Measurements from ENCODE around the gene SLC51B. TPM values are rescaled to one million over a fixed set of nuclear protein-coding genes. Genes with fewer than 3 reads are reported as not detected.

Gene SLC51B
- polyA plus RNA-seq, 6 donors from 2014 or later: not detected

Other genes with a start within 250 kb of the SLC51B start
- under 1 TPM in 3 of 6 donors, not detected in 3; 0.24 to 0.62 (median 0.45) TPM for gene PIF1, start 219.7 kb upstream of the SLC51B start, polyA plus RNA-seq (ENCODE audit: low read depth in 6 of 6)
- gene PLEKHO2, start 203.5 kb upstream of the SLC51B start, polyA plus RNA-seq (ENCODE audit: low read depth in 6 of 6): 10 to 100 TPM in 5 of 6 donors, 1 to 10 TPM in 1; 9.7 to 20.7 (median 14.4) TPM
- gene ANKDD1A, start 133.5 kb upstream of the SLC51B start, polyA plus RNA-seq (ENCODE audit: low read depth in 6 of 6): 1 to 10 TPM in 3 of 6 donors, under 1 TPM in 2, not detected in 1; 0.14 to 3.3 (median 1.3) TPM
- 100 to 1,000 TPM; 190 to 258 (median 205) TPM for gene SPG21, start 55.5 kb upstream of the SLC51B start, polyA plus RNA-seq (ENCODE audit: low read depth in 6 of 6)
- 10 to 100 TPM; 16.3 to 25.2 (median 19.5) TPM for gene MTFMT, start 15.7 kb upstream of the SLC51B start, polyA plus RNA-seq (ENCODE audit: low read depth in 6 of 6)
- not detected for gene RASL12, start 22.6 kb downstream of the SLC51B start, polyA plus RNA-seq (ENCODE audit: low read depth in 6 of 6)
- not detected for gene KBTBD13, start 31.4 kb downstream of the SLC51B start, polyA plus RNA-seq (ENCODE audit: low read depth in 6 of 6)
- under 1 TPM in 4 of 6 donors, not detected in 2; 0.04 to 0.52 (median 0.24) TPM for gene UBAP1L, start 69.8 kb downstream of the SLC51B start, polyA plus RNA-seq (ENCODE audit: low read depth in 6 of 6)
- 10 to 100 TPM in 5 of 6 donors, 1 to 10 TPM in 1; 7.7 to 20.7 (median 14.5) TPM for gene PDCD7, start 88.4 kb downstream of the SLC51B start, polyA plus RNA-seq (ENCODE audit: low read depth in 6 of 6)
- 10 to 100 TPM; 21.1 to 33.5 (median 29.6) TPM for gene CLPX, start 140.0 kb downstream of the SLC51B start, polyA plus RNA-seq (ENCODE audit: low read depth in 6 of 6)
- not detected for gene CILP, start 166.1 kb downstream of the SLC51B start, polyA plus RNA-seq (ENCODE audit: low read depth in 6 of 6)
- gene PARP16, start 241.5 kb downstream of the SLC51B start, polyA plus RNA-seq (ENCODE audit: low read depth in 6 of 6): 10 to 100 TPM; 18.6 to 32.9 (median 27.6) TPM